CD14-positive monocyte (primary cell): ENCODE measurements around the gene PCP2. TPM values are rescaled to one million over a fixed set of nuclear protein-coding genes. Genes with fewer than 3 reads are reported as not detected.
A peak's percentile ranks its signal among the peaks of the same experiment; 100 is the strongest.

Experiments
- DNase-seq, 3 donors: peaks; one replicate each; pipeline ENCODE4 v3.0.0-alpha.2; 2011 to 2022
- H2AFZ ChIP-seq: 2 replicates; pipeline ENCODE4 v1.6.0; 2012; ENCODE audit warnings: mild to moderate bottlenecking, low read depth, low read length, inconsistent platforms; ENCODE audit not compliant: insufficient read depth, poor library complexity, severe bottlenecking
- H3K27ac ChIP-seq, 2 donors: 1 replicate in 1 of 2; 2 replicates in 1 of 2; pipeline ENCODE4 v1.5.1; 2012 to 2013; ENCODE audit warnings: low read length in 2 of 2, control low read depth in 1 of 2, inconsistent platforms in 1 of 2, low read depth in 1 of 2, mild to moderate bottlenecking in 1 of 2
- H3K27me3 ChIP-seq, 2 donors: one replicate each; pipeline versions ENCODE4 v1.6.0 to v1.6.1; 2011 to 2013; ENCODE audit warnings: low read length in 2 of 2; ENCODE audit not compliant: control insufficient read depth in 2 of 2, insufficient read depth in 2 of 2
- H3K36me3 ChIP-seq, 2 donors: replicated peaks in 1 of 2; 1 replicate in 1 of 2; 2 replicates in 1 of 2; pipeline versions ENCODE4 v1.5.1 to v1.6.1; 2012 to 2013; ENCODE audit warnings: low read length in 2 of 2, control low read depth in 1 of 2, inconsistent platforms in 1 of 2, mild to moderate bottlenecking in 1 of 2; ENCODE audit not compliant: insufficient read depth in 2 of 2, control insufficient read depth in 1 of 2
- H3K4me1 ChIP-seq, 2 donors: 1 replicate in 1 of 2; 2 replicates in 1 of 2; pipeline versions ENCODE4 v1.5.1 to v1.6.1; 2012 to 2013; ENCODE audit warnings: low read length in 2 of 2, control low read depth in 1 of 2, inconsistent platforms in 1 of 2, mild to moderate bottlenecking in 1 of 2, moderate library complexity in 1 of 2; ENCODE audit not compliant: insufficient read depth in 2 of 2, control insufficient read depth in 1 of 2
- H3K4me2 ChIP-seq: replicated peaks from 2 replicates; pipeline ENCODE3; 2012; ENCODE audit warnings: low read length, moderate library complexity, mild to moderate bottlenecking; ENCODE audit not compliant: poor library complexity, severe bottlenecking; ENCODE audit errors: extremely low read depth
- H3K4me3 ChIP-seq, 3 experiments: fragments of 200-600 bp in 1 of 3; sonication (generic) in 1 of 3; replicated peaks in 1 of 3; 1 replicate in 2 of 3; 2 replicates in 1 of 3; pipeline ENCODE4 v1.5.1; 2011 to 2013; ENCODE audit warnings: low read length in 3 of 3, mild to moderate bottlenecking in 3 of 3, control low read depth in 2 of 3, low read depth in 2 of 3, inconsistent platforms in 1 of 3, moderate library complexity in 1 of 3
- H3K79me2 ChIP-seq: 2 replicates; pipeline ENCODE4 v1.6.0; 2012; ENCODE audit warnings: mild to moderate bottlenecking, control low read depth, inconsistent platforms, low read length, moderate library complexity; ENCODE audit not compliant: insufficient read depth
- H3K9ac ChIP-seq: 2 replicates; pipeline ENCODE4 v1.6.0; 2017; ENCODE audit warnings: low read length, mild to moderate bottlenecking; ENCODE audit not compliant: insufficient read depth, poor library complexity, severe bottlenecking
- H3K9me3 ChIP-seq, 2 donors: replicated peaks in 1 of 2; 1 replicate in 1 of 2; 2 replicates in 1 of 2; pipeline versions ENCODE4 v1.5.1 to v1.6.1; 2012 to 2013; ENCODE audit warnings: low read length in 2 of 2, control low read depth in 1 of 2; ENCODE audit not compliant: control insufficient read depth in 1 of 2, insufficient read depth in 1 of 2
- H4K20me1 ChIP-seq: 2 replicates; pipeline ENCODE4 v1.6.0; 2012; ENCODE audit warnings: mild to moderate bottlenecking, low read length, control low read depth, moderate library complexity; ENCODE audit not compliant: insufficient read depth
- H3K27ac Mint-ChIP-seq, 7 donors: one replicate each; pipeline ENCODE4 v1.8.0; 2020; ENCODE audit warnings: mild to moderate bottlenecking in 7 of 7, mixed read lengths in 7 of 7, moderate library complexity in 6 of 7, inconsistent platforms in 2 of 7
- H3K27me3 Mint-ChIP-seq, 3 donors: one replicate each; pipeline ENCODE4 v1.8.0; 2021 to 2022; ENCODE audit warnings: low read depth in 3 of 3, mild to moderate bottlenecking in 3 of 3, mixed read lengths in 3 of 3, moderate library complexity in 3 of 3, inconsistent platforms in 1 of 3
- H3K36me3 Mint-ChIP-seq, 2 donors: one replicate each; pipeline ENCODE4 v1.8.0; 2020; ENCODE audit warnings: mixed read lengths in 2 of 2, inconsistent platforms in 1 of 2, mild to moderate bottlenecking in 1 of 2
- H3K4me1 Mint-ChIP-seq: one replicate; pipeline ENCODE4 v1.8.0; 2020; ENCODE audit warnings: mild to moderate bottlenecking, mixed read lengths
- H3K4me3 Mint-ChIP-seq, 2 donors: one replicate each; pipeline ENCODE4 v1.8.0; 2020; ENCODE audit warnings: mild to moderate bottlenecking in 2 of 2, mixed read lengths in 2 of 2, moderate library complexity in 1 of 2
- H3K9me3 Mint-ChIP-seq, 7 donors: one replicate each; pipeline ENCODE4 v1.8.0; 2020 to 2022; ENCODE audit warnings: mixed read lengths in 7 of 7, mild to moderate bottlenecking in 6 of 7, moderate library complexity in 6 of 7, inconsistent platforms in 2 of 7
- CTCF ChIP-seq: fragments of 200-600 bp; IDR thresholded peaks from one replicate; pipeline ENCODE4 v1.8.0; 2022; ENCODE audit warnings: antibody characterized with exemption, mild to moderate bottlenecking
- WGBS: methylation state at CpG from one replicate; pipeline ENCODE4 v1.1.5; 2013; ENCODE audit warnings: missing lambda C conversion rate; ENCODE audit not compliant: insufficient coverage; 5-methylcytosine and 5-hydroxymethylcytosine counted together
- intact Hi-C, 2 donors: fragments of 100-400 bp; cut with micrococcal nuclease; formaldehyde crosslinking; loops; one replicate each; pipeline versions ENCODE4 v1.15.0 to v1.15.1; 2023
- polyA plus RNA-seq, 3 donors: library from polyadenylated mRNA; depleted of rRNA in 1 of 3; unstranded in 2 of 3; stranded (reverse) in 1 of 3; fragments of 300-500 nt in 2 of 3; fragments of >200 nt in 1 of 3; fragmentation: Illumina TruSeq in 2 of 3; gene quantifications; 1 replicate in 2 of 3; 2 replicates in 1 of 3; pipeline ENCODE4 v1.2.3, GENCODE V29; 2012 to 2021

Gene PCP2
- polyA plus RNA-seq, 3 donors: 1.8 TPM; not detected in 2

- no peak overlapping the region for H3K4me2 ChIP-seq
- peaks cover 55% of the 10 kb centered on the region in 2 donors for H3K4me1 ChIP-seq
- Mint-ChIP-seq H3K9me3 (no peaks in the 10 kb centered on the region), H3K36me3 (peaks cover 13 to 27% of the 10 kb centered on the region in 2 donors), H3K4me1 (peaks cover 44% of the 10 kb centered on the region), H3K27ac (peak overlapping the region in 1 of 7 donors; percentile 71), H3K27me3 (peaks cover 0 to 2% (median 2%) of the 10 kb centered on the region in 3 donors), H3K4me3 (no peak overlapping the region)
- intact Hi-C loops: loop anchor here in 1 of 2 donors (10.0 kb wide), 1 partner anchor 105 kb away; no protein-coding TSS in a partner anchor
- no peaks in the 10 kb centered on the region for H3K9me3 ChIP-seq
- peaks cover 3% of the 10 kb centered on the region for H4K20me1 ChIP-seq
- 56% methylated on average over 2 of the region's 2 CpGs for WGBS
- H3K9ac ChIP-seq: no peak overlapping the region
- DNase-seq: no peak
- H3K79me2 ChIP-seq: peaks cover 24% of the 10 kb centered on the region
- no peak overlapping the region for H3K27ac ChIP-seq
- no peak overlapping the region for H2AFZ ChIP-seq
- peaks cover 18 to 26% of the 10 kb centered on the region in 2 donors for H3K36me3 ChIP-seq
- H3K4me3 ChIP-seq: no peak overlapping the region
- no peaks in the 10 kb centered on the region for H3K27me3 ChIP-seq
- no peak for TF ChIP-seq CTCF
Observed at GRCh38 chr19:7650148-7650547, 16.6 kb upstream of the PCP2 start.

GRCh38 chr19:7648265-7649014 lies 14.9 kb upstream of the PCP2 start:
- Histone ChIP-seq H3K4me1 (peaks cover 55% of the 10 kb centered on the region in 2 donors), H3K27ac (no peak overlapping the region), H2AFZ (no peak overlapping the region), H3K4me2 (no peak overlapping the region), H3K9me3 (no peaks in the 10 kb centered on the region), H3K27me3 (no peaks in the 10 kb centered on the region), H4K20me1 (peaks cover 18% of the 10 kb centered on the region), H3K79me2 (peaks cover 33% of the 10 kb centered on the region), H3K36me3 (peaks cover 18 to 38% of the 10 kb centered on the region in 2 donors), H3K9ac (no peak overlapping the region), H3K4me3 (no peak overlapping the region)
- no peak for TF ChIP-seq CTCF
- no peak for DNase-seq
- Mint-ChIP-seq H3K36me3 (peaks cover 22 to 38% of the 10 kb centered on the region in 2 donors), H3K4me3 (no peak overlapping the region), H3K27me3 (peaks cover 0 to 2% (median 2%) of the 10 kb centered on the region in 3 donors), H3K9me3 (no peaks in the 10 kb centered on the region), H3K27ac (peak overlapping the region in 2 of 7 donors; percentile 26 to 76), H3K4me1 (peaks cover 48% of the 10 kb centered on the region)
- WGBS: 87% methylated on average over 9 of the region's 15 CpGs
- intact Hi-C loops: loop anchor here in 1 of 2 donors (5.0 kb wide), 1 partner anchor 34 kb away; the partner anchor contains the start of gene TRAPPC5
